Measurements from ENCODE around the gene DOCK3. TPM values are rescaled to one million over a fixed set of nuclear protein-coding genes. Genes with fewer than 3 reads are reported as not detected.
"Not testable (repeated sequence)": the region's sequence is repeated elsewhere in the genome, so short reads cannot be mapped to it uniquely, and the experiment has no call there.

DOCK3 gene
- total RNA-seq, 1 experiment from 2014 or later = 0.12 TPM

DNA sequence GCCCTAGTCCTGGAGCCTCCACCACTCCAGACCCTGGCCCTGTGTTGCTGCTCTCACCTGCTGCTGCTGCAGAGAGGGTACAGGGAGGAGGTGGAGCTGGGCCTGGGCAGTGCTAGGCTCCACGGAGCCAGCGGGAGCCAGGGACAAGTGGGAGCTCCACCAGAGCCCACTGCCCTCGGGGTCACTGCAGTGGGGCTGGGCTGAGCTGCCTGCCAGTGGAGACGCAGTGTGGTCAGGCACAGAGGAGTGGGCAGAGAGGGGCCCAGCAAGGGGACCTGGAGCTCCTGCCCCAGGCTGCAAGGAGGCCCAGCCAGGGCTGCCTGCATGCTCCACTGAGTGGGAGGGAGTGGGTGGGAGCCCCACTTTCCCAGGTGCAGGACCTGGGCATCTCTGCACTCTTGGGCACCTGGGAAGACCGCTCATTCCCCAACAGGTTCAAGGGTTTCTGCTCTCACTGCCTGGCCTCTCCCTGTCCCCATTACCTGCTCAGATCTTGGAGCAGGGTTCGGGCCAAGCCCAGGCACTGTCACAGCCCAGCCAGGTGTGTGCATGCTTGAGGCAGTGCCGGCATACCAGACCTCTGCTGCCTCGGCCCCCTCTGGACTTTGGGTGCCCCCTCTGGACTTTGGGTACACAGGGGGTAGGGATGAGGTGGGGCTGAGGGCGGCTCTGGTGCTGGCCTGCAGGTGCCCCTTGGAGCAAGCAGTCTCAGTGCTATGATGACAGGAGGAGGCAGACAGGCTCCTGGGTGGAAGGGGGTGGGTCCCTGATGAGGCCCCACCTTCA, 308.0 kb downstream of the DOCK3 start:
- no peak for DNase-seq (ENCODE audit: low read depth)

DNA sequence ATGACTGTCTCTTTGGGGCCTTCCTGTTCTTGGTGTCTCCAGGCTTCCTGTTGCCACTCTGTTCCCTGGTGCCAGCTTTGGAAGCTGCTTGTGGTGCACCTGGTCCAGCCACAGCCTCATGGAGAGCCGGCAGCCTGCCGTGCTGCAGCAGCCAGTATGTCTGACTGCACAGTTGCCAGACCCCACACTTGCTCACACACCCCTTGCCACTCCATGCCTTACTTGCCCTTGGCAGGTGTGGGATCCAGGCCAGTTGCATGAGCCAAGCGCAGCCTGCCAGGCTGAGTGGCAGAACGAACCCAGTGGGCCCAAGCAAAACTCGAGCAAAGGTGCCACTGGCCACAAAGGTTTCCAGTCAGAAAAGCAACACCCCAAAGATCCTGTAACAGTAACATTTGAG, 309.2 kb downstream of the DOCK3 start:
- no peak for DNase-seq (ENCODE audit: low read depth)

DNA sequence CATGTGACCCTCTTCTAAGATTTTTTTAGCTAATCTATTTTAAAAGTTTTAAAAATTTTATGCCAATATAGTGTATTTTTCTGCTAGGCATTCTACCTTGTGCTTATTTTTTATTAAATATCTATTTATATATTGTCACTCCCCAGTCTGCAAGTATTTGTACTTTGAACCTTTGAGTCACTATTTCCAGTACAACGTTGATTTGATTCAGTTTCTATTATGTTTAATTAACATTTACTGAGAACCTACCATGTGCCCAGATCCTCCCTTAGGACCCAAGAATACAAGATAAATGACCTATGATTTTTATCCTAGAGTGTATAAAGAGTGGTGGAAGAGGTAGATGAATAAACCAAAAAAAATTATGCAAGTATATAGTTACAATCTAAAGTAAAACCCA, 311.2 kb downstream of the DOCK3 start:
- no peak for DNase-seq (ENCODE audit: low read depth)

DNA sequence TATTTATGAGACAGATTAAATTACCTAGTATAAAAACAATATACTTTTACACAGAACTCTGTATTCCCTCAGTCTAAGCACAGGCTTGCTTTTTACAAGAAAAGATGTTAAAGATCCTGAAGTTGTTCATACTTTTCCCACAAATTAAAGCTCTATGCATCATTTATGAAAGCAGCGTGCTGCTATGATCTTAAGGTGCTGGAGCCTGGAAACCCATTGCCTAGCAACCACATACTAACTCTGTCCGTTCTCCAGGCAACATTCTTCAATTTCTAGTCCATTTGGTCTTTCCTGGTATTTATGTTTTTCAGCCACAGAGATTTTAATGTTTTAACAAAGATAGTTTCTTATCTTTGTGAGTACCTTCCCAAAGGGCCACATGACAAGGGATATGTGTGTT, 312.0 kb downstream of the DOCK3 start:
- no peak for DNase-seq (ENCODE audit: low read depth)

DNA sequence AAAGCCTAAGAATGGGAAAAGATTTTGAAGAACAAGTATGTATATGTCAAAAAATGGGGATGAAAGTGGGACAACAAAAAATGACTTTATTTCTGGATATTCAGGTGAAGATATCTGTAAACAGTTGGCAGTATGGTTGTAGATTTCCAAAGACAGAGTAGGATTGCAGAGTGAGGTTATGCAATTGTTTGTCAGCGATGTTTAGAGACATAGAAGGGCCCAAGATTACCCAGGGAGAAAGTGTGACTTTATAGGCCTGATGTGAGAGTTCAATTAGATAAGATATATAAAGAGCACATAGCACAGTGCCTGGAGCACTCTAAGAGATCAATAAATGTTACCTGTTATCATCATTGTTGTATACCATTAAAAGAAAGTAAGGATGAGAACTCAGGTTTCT, 319.8 kb downstream of the DOCK3 start:
- no peak for DNase-seq (ENCODE audit: low read depth)

DNA sequence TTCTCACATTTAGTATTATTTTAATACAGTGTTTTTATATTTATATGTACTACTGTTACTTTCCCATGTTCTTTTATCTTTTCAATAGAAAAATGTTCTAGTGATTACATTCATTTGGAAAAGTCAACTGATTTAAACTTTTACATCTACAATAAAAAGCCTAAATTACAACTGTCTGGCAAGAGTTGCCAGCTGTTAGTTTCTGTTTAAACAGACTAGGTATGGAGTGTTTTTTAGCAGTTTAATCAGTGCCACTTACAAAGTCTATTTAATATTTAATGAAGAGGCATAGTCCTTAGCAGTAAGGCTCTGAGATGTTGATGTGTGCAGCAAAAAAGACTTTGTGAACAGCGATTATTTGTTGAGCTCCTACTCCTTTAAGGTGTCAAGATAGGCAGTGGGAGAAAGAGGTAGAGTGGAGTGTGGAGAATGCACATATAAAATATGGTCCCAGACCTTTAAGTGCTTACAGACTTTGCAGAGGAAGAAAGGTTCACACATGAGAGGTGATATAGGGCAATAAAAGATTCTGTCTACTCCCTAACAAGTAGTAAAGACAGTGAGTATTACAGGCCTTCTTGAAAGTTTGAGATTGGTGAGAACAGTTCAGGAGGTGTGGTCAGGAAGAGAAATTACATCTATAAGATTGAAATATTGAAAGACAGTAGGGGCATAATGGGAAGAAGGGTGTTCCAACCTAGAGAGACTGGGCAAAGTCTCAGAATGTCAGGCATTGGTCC, 320.5 kb downstream of the DOCK3 start:
- DNase-seq (ENCODE audit: low read depth) = no peak

DNA sequence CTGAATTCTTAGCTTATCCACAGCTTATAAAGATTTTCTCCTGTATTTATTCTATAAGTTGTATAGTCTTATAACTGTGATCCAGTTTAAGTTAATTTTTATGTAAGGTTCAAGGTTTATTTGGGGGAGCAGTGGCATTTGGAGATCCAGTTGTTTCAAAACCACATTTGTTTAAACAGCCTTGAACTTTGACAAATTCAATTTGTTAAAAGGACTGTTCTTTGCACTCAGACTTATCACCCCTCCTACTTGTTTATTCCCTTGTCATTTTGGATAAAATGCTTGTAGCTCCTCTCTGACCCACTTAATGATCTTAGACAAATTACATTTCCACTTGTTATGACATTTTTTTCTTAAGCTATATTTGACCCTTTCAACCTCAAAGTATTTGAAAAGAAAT, 327.8 kb downstream of the DOCK3 start:
- DNase-seq (ENCODE audit: low read depth) = no peak

DNA sequence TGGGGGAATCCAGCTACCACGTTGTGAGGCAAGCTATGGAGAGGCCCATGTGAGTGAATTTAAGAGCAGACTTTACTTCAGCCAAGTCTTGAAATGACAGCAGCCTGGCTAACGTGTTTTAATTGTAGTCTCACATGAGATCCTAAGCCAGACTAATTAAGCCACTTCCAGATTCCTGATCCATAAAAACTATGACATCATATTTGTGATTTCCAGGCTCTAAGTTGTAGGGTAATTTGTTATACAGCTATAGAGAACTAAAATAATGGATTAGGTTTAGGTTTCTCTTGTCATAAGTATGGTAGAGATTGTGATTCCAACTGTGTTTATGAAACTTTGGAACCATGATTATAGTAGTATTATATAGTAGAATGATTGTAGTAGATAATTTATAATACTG, 329.5 kb downstream of the DOCK3 start:
- DNase-seq (ENCODE audit: low read depth) = no peak

DNA sequence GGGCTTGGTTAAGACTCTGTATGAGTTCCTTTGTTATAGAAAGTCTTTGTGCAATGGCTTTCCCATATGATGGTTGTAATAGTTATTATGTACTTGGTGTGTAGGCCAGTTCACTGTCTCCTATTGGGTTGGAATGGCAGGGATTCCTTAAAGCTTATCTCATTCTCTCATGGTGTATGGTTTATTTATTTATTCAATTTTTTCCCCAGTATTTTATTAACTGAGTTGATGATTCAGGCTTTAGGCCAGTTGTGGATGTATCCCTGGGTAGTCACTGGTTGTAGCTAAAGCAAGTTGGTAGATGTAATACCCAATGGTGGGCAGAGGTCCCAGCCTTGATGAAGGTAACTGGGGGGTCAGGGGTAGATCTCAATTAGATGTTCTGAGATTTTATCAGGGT, 349.4 kb downstream of the DOCK3 start:
- DNase-seq (ENCODE audit: low read depth) = no peak

DNA sequence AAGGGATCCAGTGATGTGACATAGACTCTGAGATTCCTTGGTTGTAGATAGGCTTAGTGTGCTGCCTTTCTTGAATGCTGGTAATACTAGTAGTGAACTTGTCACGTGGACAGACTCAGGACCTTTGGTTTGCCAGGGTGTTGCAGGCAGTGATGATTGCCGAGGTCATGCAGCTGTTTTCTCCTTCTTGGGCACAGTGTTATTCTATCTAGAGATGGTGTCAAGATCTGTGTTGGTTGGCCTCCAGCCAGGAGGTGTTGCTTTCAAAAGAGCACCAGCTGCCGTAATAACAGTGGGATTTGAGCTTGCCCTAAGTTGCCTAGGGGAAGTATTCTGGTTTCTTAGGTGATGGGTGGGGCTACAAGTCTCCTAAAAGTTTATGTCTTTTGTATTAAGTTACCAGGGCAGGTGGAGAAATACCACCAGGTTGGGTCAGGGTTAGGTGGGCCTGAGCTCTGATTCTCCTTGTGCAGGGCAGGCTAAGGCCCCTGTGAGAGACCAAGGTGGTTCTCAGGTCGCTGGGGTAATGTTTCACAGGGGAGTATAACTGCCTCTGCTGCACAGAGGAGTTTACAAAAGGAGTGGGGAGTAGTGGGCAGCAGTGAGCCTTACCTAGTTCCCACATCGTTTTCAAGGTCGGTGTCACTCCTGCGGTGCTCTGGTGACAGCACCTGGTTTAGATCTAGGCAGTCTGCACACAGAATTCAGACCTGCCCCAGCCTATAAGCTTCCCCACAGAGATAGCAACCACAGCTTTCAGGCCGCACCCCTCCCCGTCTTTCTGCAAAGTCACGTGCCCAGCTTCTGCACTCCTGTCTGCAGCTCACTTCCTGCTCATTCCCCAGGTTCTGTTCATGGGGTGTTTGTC, 350.3 kb downstream of the DOCK3 start:
- DNase-seq (ENCODE audit: low read depth) = no peak

DNA sequence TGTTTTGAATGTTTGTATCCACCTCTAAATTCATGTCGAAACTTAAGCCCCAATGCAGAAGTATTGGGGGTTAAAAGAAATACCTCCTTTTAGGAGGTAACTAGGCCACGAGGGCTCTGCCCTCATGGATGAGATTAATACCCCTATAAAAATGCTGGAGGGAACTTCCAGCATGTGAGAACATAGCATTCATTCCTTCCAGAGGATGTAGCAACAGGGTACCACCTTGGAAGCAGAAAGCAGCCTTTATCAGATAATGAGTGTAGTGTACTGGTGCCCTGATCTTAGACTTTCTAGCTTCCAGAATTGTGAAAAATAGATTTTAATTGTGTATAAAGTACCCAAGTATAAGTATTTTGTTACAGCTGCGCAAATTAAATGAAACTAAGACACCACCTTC, 356.9 kb downstream of the DOCK3 start:
- DNase-seq (ENCODE audit: low read depth) = no peak

DNA sequence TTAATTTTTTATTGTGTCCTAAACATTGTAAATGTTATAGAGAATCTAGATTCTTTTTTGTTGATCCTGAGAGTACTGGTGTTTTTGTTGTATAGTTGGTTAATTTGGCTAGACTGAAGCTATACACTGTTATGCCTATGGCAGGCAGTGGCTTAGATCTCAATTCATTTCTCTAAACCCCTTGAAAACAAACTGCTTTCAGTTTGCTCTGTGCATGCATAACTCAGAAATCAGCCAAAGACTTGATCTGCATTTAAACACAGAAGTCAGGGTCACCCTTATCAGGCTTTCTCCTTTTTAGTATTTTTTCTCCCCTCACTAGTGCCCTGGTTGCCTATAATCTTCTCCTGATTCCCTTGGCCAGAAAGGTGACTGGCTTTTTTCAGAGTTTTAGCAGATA, 360.9 kb downstream of the DOCK3 start:
- DNase-seq (ENCODE audit: low read depth) = no peak

DNA sequence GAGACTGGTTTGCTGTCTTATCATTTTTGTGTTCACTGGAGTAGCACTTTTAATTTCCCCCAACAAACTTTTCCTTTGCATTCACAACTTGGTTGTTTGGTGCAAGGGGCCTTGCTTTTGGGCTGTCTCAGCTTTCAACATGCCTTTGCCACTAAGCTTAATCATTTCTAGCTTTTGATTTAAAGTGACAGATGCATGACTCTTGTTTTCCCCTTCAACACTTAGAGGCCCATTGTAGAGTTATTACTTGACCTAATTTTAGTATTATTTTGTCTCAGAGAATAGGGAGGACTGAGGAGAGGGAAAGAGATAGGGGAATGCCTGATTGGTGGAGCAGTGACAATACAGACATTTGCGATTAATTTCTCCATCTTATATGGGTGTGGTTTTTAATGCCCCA, 370.3 kb downstream of the DOCK3 start:
- no peak for DNase-seq (ENCODE audit: low read depth)

DNA sequence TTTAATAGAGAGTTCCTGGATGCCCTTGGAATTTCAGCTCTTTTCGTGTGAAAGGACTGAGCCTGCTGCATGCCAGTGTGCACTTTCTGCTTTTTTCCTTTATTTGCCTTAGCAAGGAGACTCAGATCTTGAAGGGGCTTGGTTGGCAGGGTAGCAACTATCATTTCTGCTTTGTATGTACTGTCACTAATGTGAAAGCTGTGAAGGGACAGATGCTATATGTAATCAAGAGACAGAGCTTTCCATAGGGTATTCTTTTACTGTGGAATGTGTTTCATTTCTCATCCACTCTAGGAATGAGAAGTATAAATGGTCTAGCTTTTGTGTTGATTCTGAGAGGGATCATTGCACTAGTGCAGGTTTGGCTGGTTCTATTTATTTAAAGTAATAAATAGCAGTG, 377.8 kb downstream of the DOCK3 start:
- DNase-seq (ENCODE audit: low read depth) = no peak

DNA sequence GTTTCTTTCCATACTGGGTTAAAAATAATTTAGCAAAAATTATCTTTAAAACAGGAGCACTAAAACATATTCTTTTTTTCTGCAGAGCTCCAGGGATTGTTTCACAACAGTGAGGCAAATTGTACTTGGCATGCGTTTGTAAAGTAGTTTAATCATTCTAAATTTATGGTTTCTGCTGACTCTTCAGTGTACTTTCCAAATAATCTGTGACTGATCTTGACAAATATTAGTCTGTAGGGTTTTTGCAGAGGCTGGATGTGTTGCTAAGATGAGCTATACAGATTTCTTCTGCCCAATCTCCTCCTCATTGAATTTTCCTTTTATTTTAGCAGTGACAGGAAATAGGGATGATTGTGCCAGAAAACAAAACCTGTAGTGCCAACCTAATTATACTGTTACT, 382.4 kb downstream of the DOCK3 start:
- DNase-seq (ENCODE audit: low read depth) = no peak

DNA sequence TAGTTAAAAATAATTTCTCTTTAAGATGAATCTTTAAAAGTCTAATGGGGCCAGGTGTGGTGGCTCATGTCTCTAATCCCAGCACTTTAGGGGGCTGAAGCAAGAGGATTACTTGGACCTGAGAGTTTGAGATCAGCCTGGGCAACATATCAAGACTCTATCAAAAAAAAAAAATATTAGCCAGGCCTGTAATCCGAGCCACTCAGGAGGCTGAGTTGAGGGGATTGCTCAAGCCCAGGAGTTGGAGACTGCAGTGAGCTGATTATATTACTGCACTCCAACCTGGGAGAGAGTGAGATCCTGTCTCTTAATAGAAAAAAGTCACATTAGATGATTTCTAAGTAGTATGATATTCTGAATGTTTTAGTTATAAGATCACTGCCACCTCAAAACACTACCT, 388.3 kb downstream of the DOCK3 start:
- no peak for DNase-seq (ENCODE audit: low read depth)

DNA sequence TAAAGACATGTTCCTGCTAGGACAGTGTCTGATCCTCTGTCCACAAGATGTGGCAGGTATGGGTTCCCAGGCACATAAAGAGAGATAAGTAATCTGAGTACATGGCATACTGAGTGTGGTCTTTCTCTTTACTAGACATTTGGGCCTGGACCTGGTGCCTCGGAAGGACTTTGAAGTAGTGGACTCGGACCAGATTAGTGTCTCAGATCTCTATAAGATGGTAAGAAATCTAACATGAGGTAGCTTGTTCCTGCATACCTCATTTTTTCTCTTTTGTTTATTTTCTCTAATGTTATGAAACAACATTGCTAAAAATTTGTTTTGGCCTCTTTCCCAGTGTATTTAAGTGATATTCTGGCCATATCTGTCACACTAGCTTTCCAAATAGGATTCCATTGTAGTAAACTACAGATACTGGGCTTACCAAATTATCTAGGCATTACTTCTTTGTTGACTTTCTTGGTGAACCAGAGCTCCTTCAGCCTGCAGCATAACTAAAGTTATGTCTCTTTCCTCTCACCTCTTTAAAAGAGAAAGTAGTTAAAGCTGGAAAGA, 400.6 kb downstream of the DOCK3 start:
- no peak for DNase-seq (ENCODE audit: low read depth)

DNA sequence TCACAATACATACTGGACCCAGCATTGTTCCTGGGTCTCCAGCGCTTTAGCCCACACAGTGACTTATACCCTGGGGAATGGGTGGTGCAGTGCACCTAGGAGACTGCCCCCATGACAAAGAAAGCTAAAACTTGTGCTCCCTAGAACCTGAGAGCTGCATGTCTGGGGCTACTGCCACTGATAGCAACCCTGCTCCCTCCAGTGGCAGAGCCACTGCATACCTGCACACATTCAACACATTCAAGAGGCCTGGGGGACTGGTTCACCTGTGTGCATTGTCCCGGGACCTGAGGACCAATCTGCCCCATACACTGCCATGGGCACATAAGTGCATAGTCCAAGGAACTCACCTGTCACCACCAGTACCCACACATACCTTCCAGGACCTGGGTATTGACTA, 407.6 kb downstream of the DOCK3 start:
- DNase-seq (ENCODE audit: low read depth) = no peak

DNA sequence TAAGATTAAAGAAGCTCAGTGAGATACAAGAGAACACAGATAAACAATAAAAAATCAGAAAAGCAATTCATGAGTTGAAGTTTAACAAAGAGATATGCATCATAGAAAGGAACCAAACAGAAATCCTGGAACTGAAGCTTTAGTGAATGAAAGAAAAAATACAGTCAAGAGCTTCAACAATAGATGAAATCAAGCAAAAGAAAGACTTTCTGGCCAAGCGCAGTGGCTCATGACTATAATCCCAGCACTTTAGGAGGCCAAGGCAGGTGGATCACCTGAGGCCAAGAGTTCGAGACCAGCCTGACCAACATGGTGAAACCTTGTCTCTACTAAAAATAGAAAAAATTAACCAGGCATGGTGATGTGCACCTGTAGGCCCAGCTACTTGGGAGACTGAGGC, 408.8 kb downstream of the DOCK3 start:
- DNase-seq (ENCODE audit: low read depth) = no peak

DNA sequence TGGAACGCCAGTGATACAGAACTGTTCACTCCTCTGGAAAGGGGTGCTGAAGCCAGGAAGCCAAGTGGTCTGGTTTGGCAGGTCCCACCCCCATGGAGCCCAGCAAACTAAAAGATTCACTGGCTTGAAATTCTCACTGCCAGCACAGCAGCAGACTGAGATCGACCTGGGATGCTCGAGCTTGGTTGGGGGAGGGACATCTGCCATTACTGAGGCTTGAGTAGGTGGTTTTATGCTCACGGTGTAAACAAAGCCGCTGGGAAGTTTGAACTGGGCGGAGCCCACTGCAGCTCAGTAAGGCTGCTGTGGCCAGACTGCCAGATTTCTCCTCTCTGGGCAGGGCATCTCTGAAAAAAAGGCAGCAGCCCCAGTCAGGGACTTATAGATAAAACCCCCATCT, 417.4 kb downstream of the DOCK3 start:
- not testable (repeated sequence) for DNase-seq (ENCODE audit: low read depth)

DNA sequence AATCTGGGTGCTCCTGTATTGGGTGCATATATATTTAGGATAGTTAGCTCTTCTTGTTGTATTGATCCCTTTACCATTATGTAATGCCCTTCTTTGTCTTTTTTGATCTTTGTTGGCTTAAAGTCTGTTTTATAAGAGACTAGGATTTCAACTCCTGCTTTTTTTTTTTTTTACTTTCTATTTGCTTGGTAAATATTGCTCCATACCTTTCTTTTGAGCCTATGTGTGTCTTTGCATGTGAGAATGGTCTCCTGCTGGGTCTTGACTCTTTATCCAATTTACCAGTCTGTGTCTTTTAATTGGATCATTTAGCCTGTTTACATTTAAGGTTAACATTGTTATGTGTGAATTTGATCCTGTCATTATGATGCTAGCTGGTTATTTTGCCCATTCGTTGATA, 420.1 kb downstream of the DOCK3 start:
- not testable (repeated sequence) for DNase-seq (ENCODE audit: low read depth)

Data from RPMI7951 (cell line).